PC-9 (cell line): ENCODE data around the gene MYO1B. TPM values are rescaled to one million over a fixed set of nuclear protein-coding genes. Genes with fewer than 3 reads are reported as not detected.

Experiments used
- BruUV-seq: library from RNA; stranded (reverse); fragments of 400-500 nt; replicated peaks from 2 replicates; lab custom pipeline; 2021; lab: Mats Ljungman, UMichigan
- CTCF ChIA-PET: fragments of 300-600 bp; sonication (Branson Sonifier 250); formaldehyde crosslinking; loops from one replicate; lab custom pipeline; 2022; ENCODE audit warnings: antibody characterized with exemption; lab: Charles Lee
- POLR2A ChIA-PET: fragments of 300-600 bp; sonication (Branson Sonifier 250); formaldehyde crosslinking; loops from one replicate; lab custom pipeline; 2022; ENCODE audit warnings: antibody characterized with exemption; ENCODE audit not compliant: unreplicated experiment; lab: Charles Lee
- DNase-seq, 2 experiments: peaks; one replicate each; pipeline versions ENCODE4 v3.0.0 to v3.0.0-alpha.2; 2015 to 2022; ENCODE audit warnings: mixed read lengths in 1 of 2
- H2AFZ ChIP-seq: fragments of 200-600 bp; sonication (generic); 2 replicates; pipeline ENCODE4 v1.8.1; 2017; ENCODE audit warnings: antibody characterized with exemption
- H3F3A ChIP-seq: fragments of 200-600 bp; sonication (generic); 2 replicates; pipeline ENCODE4 v1.8.1; 2017; ENCODE audit warnings: antibody characterized with exemption, mild to moderate bottlenecking, low read depth; ENCODE audit not compliant: insufficient read depth
- H3K27ac ChIP-seq: fragments of 200-600 bp; sonication (generic); 2 replicates; pipeline ENCODE4 v1.6.1; 2016; ENCODE audit warnings: mixed run types
- H3K27me3 ChIP-seq: fragments of 200-600 bp; sonication (generic); 2 replicates; pipeline ENCODE4 v1.6.1; 2016; ENCODE audit warnings: low read depth, mixed run types; ENCODE audit not compliant: insufficient read depth
- H3K36me3 ChIP-seq: fragments of 200-600 bp; sonication (generic); 2 replicates; pipeline ENCODE4 v1.6.1; 2016; ENCODE audit warnings: low read depth, mixed run types
- H3K4me1 ChIP-seq: fragments of 200-600 bp; sonication (generic); replicated peaks from 2 replicates; pipeline ENCODE4 v1.6.1; 2016; ENCODE audit warnings: mixed run types; ENCODE audit not compliant: insufficient read depth
- H3K4me2 ChIP-seq: fragments of 200-600 bp; sonication (generic); 2 replicates; pipeline ENCODE4 v1.6.1; 2017; ENCODE audit warnings: mixed run types
- H3K4me3 ChIP-seq: fragments of 200-600 bp; sonication (generic); 2 replicates; pipeline ENCODE4 v1.6.1; 2016; ENCODE audit warnings: mixed run types
- H3K79me2 ChIP-seq: fragments of 200-600 bp; sonication (generic); 2 replicates; pipeline ENCODE4 v1.6.1; 2017; ENCODE audit warnings: low read depth, mixed run types
- H3K9me2 ChIP-seq: fragments of 200-600 bp; sonication (generic); 2 replicates; pipeline ENCODE4 v1.8.1; 2017; ENCODE audit warnings: mild to moderate bottlenecking; ENCODE audit not compliant: insufficient read depth
- H3K9me3 ChIP-seq: fragments of 200-600 bp; sonication (generic); 2 replicates; pipeline ENCODE4 v1.8.1; 2016; ENCODE audit warnings: low read depth; ENCODE audit not compliant: insufficient read depth
- H4K20me1 ChIP-seq: fragments of 200-600 bp; sonication (generic); 2 replicates; pipeline ENCODE4 v1.8.1; 2017; ENCODE audit not compliant: insufficient read depth
- CTCF ChIP-seq: fragments of 200-600 bp; sonication (generic); conservative IDR thresholded peaks from 2 replicates; pipeline ENCODE4 v1.6.1; 2017; ENCODE audit warnings: mixed run types, antibody characterized with exemption, mild to moderate bottlenecking, moderate library complexity
- EZH2 ChIP-seq: fragments of 200-600 bp; sonication (generic); IDR thresholded peaks from 2 replicates; pipeline ENCODE4 v1.8.0; 2017; ENCODE audit warnings: antibody characterized with exemption, low read depth
- intact Hi-C: fragments of 100-400 bp; cut with micrococcal nuclease; formaldehyde crosslinking; loops from one replicate; pipeline ENCODE4 v1.10.0; 2022; ENCODE audit not compliant: unreplicated experiment
- total RNA-seq: library from RNA; stranded (reverse); gene quantifications from 2 replicates; pipeline ENCODE4 v1.2.3, GENCODE V29; 2021

MYO1B gene
- total RNA-seq, 1 experiment from 2014 or later = 55.0 TPM

- Histone ChIP-seq H3K4me3 (no peak overlapping the region), H3K9me3 (no peaks in the 10 kb centered on the region), H3K4me2 (0 out of 2 replicates have a peak overlapping the region, but pooled peaks have one; percentile 18), H3K79me2 (no peaks in the 10 kb centered on the region), H2AFZ (no peak overlapping the region), H3K27ac (no peak overlapping the region), H3K4me1 (peaks cover 12% of the 10 kb centered on the region), H3K36me3 (no peaks in the 10 kb centered on the region), H4K20me1 (no peaks in the 10 kb centered on the region), H3F3A (no peaks in the 10 kb centered on the region), H3K9me2 (no peaks in the 10 kb centered on the region), H3K27me3 (no peaks in the 10 kb centered on the region)
- POLR2A ChIA-PET = interaction anchor here (0.6 kb wide), 2 partner anchors 19 to 134 kb away, joined by 3 to 5 read pairs; no protein-coding TSS in a partner anchor
- no peak for TF ChIP-seq EZH2
- no peak for TF ChIP-seq CTCF
- no peak for DNase-seq
- intact Hi-C loops = loop anchor here (5.0 kb wide), 2 partner anchors 54 to 136 kb away; no protein-coding TSS in a partner anchor
- CTCF ChIA-PET = interaction anchor here (0.6 kb wide), 2 partner anchors 75 to 85 kb away, joined by 3 read pairs; no protein-coding TSS in a partner anchor
- BruUV-seq = no TSS peak
These were observed 58.2 kb downstream of the MYO1B start for GRCh38 chr2:191303140-191304005.

GRCh38 chr2:191304939-191305875 lies 60.0 kb downstream of the MYO1B start:
- no peaks in the 10 kb centered on the region for H4K20me1 ChIP-seq
- H3K4me2 ChIP-seq = no peak overlapping the region
- no peaks in the 10 kb centered on the region for H3K79me2 ChIP-seq
- DNase-seq = no peak
- no peaks in the 10 kb centered on the region for H3F3A ChIP-seq
- no peak overlapping the region for H2AFZ ChIP-seq
- BruUV-seq = no TSS peak
- TF ChIP-seq CTCF = no peak
- no peak for TF ChIP-seq EZH2
- H3K27ac ChIP-seq = no peak overlapping the region
- H3K36me3 ChIP-seq = no peaks in the 10 kb centered on the region
- H3K4me1 ChIP-seq = peaks cover 12% of the 10 kb centered on the region
- intact Hi-C loops = loop anchor here (5.0 kb wide), 2 partner anchors 52 to 138 kb away; no protein-coding TSS in a partner anchor
- no peak overlapping the region for H3K4me3 ChIP-seq
- POLR2A ChIA-PET = no interaction called here
- no peaks in the 10 kb centered on the region for H3K9me2 ChIP-seq
- no peaks in the 10 kb centered on the region for H3K27me3 ChIP-seq
- CTCF ChIA-PET = no interaction called here
- H3K9me3 ChIP-seq = no peaks in the 10 kb centered on the region

- Histone ChIP-seq H3K79me2 (no peaks in the 10 kb centered on the region; the same call in 1 of the 2 replicates), H3K9me3 (no peaks in the 10 kb centered on the region), H3K27ac (no peak overlapping the region), H3K4me3 (no peak overlapping the region), H3K9me2 (no peaks in the 10 kb centered on the region), H2AFZ (no peak overlapping the region), H4K20me1 (no peaks in the 10 kb centered on the region), H3K4me2 (no peak overlapping the region), H3K27me3 (no peaks in the 10 kb centered on the region), H3K4me1 (peaks cover 25% of the 10 kb centered on the region), H3F3A (peaks cover 10% of the 10 kb centered on the region), H3K36me3 (no peaks in the 10 kb centered on the region)
- intact Hi-C loops = no loop called here
- no TSS peak for BruUV-seq
- CTCF ChIA-PET = interaction anchor here (0.7 kb wide), 1 partner anchor 142 kb away, joined by 3 read pairs; no protein-coding TSS in a partner anchor
- no peak for DNase-seq
- TF ChIP-seq CTCF (no peak), EZH2 (no peak)
- POLR2A ChIA-PET = interaction anchor here (0.6 kb wide), 1 partner anchor 49 kb away, joined by 5 read pairs; no protein-coding TSS in a partner anchor
These were observed 62.8 kb downstream of the MYO1B start for GRCh38 chr2:191308026-191308425.
